ENCODE results near the gene SLC4A11. TPM values are rescaled to one million over a fixed set of nuclear protein-coding genes. Genes with fewer than 3 reads are reported as not detected.

Gene SLC4A11
- total and polyA plus RNA-seq, 2 donors (not counting 1 experiment from before 2014, with no cell fraction given): 0.56 to 1.7 TPM

- Histone ChIP-seq H2AFZ (ENCODE audit: low read length) (no peak overlapping the region), H3K9ac (ENCODE audit: insufficient read depth, low read length) (no peak overlapping the region), H3K27ac (ENCODE audit: insufficient read depth, low read length) (no peak overlapping the region), H3K36me3 (ENCODE audit: control insufficient read depth, insufficient read depth, low read length) (peaks cover 12% of the 10 kb centered on the region), H4K20me1 (ENCODE audit: control insufficient read depth, extremely low read depth, insufficient read depth, low read length) (no peaks in the 10 kb centered on the region), H3K4me3 (replicated peaks in 1 of 4; ENCODE audit: control extremely low read depth in 1 of 4, insufficient read depth in 1 of 4, low read depth in 3 of 4, low read length in 4 of 4) (no peak overlapping the region), H3K4me1 (ENCODE audit: control insufficient read depth, extremely low read depth, insufficient read depth, low read length) (no peaks in the 10 kb centered on the region), H3K27me3 (ENCODE audit: control insufficient read depth, insufficient read depth, low read length) (no peaks in the 10 kb centered on the region), H3K9me3 (ENCODE audit: control insufficient read depth, insufficient read depth, low read depth, low read length) (no peaks in the 10 kb centered on the region), H3K4me2 (ENCODE audit: extremely low read depth, insufficient read depth, low read length) (no peak overlapping the region), H3K79me2 (ENCODE audit: control insufficient read depth, insufficient read depth, low read length) (no peaks in the 10 kb centered on the region)
- no peak for DNase-seq (ENCODE audit: low read depth in 2 of 2)
- TF ChIP-seq, protein P1, sequence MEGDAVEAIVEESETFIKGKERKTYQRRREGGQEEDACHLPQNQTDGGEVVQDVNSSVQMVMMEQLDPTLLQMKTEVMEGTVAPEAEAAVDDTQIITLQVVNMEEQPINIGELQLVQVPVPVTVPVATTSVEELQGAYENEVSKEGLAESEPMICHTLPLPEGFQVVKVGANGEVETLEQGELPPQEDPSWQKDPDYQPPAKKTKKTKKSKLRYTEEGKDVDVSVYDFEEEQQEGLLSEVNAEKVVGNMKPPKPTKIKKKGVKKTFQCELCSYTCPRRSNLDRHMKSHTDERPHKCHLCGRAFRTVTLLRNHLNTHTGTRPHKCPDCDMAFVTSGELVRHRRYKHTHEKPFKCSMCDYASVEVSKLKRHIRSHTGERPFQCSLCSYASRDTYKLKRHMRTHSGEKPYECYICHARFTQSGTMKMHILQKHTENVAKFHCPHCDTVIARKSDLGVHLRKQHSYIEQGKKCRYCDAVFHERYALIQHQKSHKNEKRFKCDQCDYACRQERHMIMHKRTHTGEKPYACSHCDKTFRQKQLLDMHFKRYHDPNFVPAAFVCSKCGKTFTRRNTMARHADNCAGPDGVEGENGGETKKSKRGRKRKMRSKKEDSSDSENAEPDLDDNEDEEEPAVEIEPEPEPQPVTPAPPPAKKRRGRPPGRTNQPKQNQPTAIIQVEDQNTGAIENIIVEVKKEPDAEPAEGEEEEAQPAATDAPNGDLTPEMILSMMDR (conservative IDR thresholded peaks at IDR 0.05 in 1 of 2, IDR thresholded peaks at IDR 0.05 in 1 of 2; ENCODE audit: low read depth in 1 of 2, low read length in 2 of 2): no peak
- TF ChIP-seq EZH2 (IDR thresholded peaks at IDR 0.05; ENCODE audit: low read length, missing control alignments): no peak
These were observed 42.4 kb upstream of the SLC4A11 start for GRCh38 chr20:3281437-3281836.

DNA sequence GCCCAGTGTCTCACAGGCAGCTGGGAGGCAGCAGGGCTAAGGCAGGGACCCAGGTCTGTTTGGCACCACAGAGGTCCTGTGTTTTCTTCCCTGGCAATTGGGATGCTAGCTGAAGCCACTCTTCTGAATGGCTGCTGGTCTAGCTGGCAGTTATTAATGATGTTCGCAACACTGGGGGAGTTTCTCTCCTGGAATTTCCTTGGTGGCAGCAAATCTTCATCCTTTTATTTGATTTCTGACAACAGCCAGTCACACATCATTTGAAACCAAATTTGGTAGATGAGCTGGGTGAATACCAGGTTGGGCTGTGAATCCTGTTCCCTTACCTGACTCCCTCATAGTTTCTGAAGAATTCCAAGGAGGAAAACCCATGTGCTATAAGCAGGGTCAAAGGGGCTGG, 40.8 kb upstream of the SLC4A11 start:
- DNase-seq (ENCODE audit: low read depth in 2 of 2): no peak
- no peak for TF ChIP-seq EZH2 (IDR thresholded peaks at IDR 0.05; ENCODE audit: low read length, missing control alignments)
- TF ChIP-seq, protein P1 (conservative IDR thresholded peaks at IDR 0.05 in 1 of 2, IDR thresholded peaks at IDR 0.05 in 1 of 2; ENCODE audit: low read depth in 1 of 2, low read length in 2 of 2): no peak
- no peaks in the 10 kb centered on the region for H3K4me1 ChIP-seq (ENCODE audit: control insufficient read depth, extremely low read depth, insufficient read depth, low read length)
- no peaks in the 10 kb centered on the region for H4K20me1 ChIP-seq (ENCODE audit: control insufficient read depth, extremely low read depth, insufficient read depth, low read length)
- no peak overlapping the region for H3K4me3 ChIP-seq (replicated peaks in 1 of 4; ENCODE audit: control extremely low read depth in 1 of 4, insufficient read depth in 1 of 4, low read depth in 3 of 4, low read length in 4 of 4)
- H3K4me2 ChIP-seq (ENCODE audit: extremely low read depth, insufficient read depth, low read length): no peak overlapping the region
- H3K9ac ChIP-seq (ENCODE audit: insufficient read depth, low read length): no peak overlapping the region
- peaks cover 15% of the 10 kb centered on the region for H3K36me3 ChIP-seq (ENCODE audit: control insufficient read depth, insufficient read depth, low read length)
- H3K9me3 ChIP-seq (ENCODE audit: control insufficient read depth, insufficient read depth, low read depth, low read length): no peaks in the 10 kb centered on the region
- no peak overlapping the region for H3K27ac ChIP-seq (ENCODE audit: insufficient read depth, low read length)
- no peaks in the 10 kb centered on the region for H3K79me2 ChIP-seq (ENCODE audit: control insufficient read depth, insufficient read depth, low read length)
- H2AFZ ChIP-seq (ENCODE audit: low read length): no peak overlapping the region
- no peaks in the 10 kb centered on the region for H3K27me3 ChIP-seq (ENCODE audit: control insufficient read depth, insufficient read depth, low read length)

DNA sequence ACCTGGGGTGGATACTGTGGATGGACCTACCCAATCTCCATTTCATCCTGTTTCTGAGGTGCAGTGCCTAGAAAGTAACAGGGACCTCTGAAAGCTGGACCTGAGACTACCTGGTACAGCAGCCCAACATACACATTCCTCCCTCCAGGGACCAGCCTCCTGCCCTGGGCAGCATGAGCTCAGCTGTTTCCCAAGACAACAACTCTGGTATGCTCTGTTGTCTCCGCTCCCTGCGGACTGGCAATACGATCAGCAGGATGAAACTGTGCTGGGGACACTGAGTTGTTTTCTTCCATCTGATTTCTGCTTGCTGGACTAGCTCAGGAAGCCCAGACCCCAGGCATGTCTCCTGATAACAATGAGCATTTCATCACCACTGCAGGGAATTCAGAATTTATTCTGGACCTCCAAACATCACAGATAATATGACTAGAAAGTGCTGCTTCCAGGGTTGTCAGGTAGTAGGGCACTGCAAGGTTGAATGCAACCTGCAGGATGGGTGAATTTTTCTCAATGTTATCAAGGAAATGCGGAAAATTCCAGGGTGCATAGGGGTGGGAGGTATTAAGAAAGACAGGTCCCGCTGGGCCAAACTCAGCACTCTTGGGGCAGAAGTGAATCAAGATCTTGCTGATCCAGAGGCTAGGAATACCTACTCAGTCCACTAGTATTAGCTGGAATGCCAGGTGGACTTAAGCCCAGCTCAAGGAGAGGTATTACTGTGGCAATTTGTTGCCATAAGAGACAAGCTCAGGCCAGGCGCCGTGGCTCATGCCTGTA, 38.9 kb upstream of the SLC4A11 start:
- DNase-seq (ENCODE audit: low read depth in 2 of 2): no peak
- Histone ChIP-seq H3K27me3 (ENCODE audit: control insufficient read depth, insufficient read depth, low read length) (no peaks in the 10 kb centered on the region), H3K4me1 (ENCODE audit: control insufficient read depth, extremely low read depth, insufficient read depth, low read length) (no peaks in the 10 kb centered on the region), H2AFZ (ENCODE audit: low read length) (no peak overlapping the region), H3K9ac (ENCODE audit: insufficient read depth, low read length) (no peak overlapping the region), H3K79me2 (ENCODE audit: control insufficient read depth, insufficient read depth, low read length) (no peaks in the 10 kb centered on the region), H3K9me3 (ENCODE audit: control insufficient read depth, insufficient read depth, low read depth, low read length) (no peaks in the 10 kb centered on the region), H4K20me1 (ENCODE audit: control insufficient read depth, extremely low read depth, insufficient read depth, low read length) (no peaks in the 10 kb centered on the region), H3K36me3 (ENCODE audit: control insufficient read depth, insufficient read depth, low read length) (peaks cover 16% of the 10 kb centered on the region), H3K27ac (ENCODE audit: insufficient read depth, low read length) (no peak overlapping the region), H3K4me2 (ENCODE audit: extremely low read depth, insufficient read depth, low read length) (no peak overlapping the region), H3K4me3 (replicated peaks in 1 of 4; ENCODE audit: control extremely low read depth in 1 of 4, insufficient read depth in 1 of 4, low read depth in 3 of 4, low read length in 4 of 4) (no peak overlapping the region)
- TF ChIP-seq, protein P1 (conservative IDR thresholded peaks at IDR 0.05 in 1 of 2, IDR thresholded peaks at IDR 0.05 in 1 of 2; ENCODE audit: low read depth in 1 of 2, low read length in 2 of 2): no peak
- no peak for TF ChIP-seq EZH2 (IDR thresholded peaks at IDR 0.05; ENCODE audit: low read length, missing control alignments)

Data from fibroblast of lung (primary cell).